ENCODE measurements around the gene FOXE1.

DNA sequence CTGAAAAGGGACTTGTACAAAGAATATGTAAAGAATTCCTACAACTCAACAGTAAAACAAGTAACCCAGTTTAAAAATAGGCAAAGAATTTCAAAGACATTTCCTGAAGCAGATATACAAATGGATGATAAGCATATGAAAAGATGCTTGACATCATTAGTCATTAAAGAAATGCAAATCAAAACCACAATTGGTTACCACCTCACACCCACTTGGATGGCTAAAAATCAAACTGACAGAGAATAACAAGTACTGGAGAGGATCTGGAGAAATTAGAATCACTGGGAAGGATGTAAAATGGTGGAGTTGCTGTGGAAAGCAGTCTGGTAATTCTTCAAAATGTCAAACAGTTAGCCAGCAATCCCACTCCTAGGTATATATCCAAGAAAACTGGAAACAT is 12.5 kb upstream of the FOXE1 start:
- TF ChIP-seq, protein P1, sequence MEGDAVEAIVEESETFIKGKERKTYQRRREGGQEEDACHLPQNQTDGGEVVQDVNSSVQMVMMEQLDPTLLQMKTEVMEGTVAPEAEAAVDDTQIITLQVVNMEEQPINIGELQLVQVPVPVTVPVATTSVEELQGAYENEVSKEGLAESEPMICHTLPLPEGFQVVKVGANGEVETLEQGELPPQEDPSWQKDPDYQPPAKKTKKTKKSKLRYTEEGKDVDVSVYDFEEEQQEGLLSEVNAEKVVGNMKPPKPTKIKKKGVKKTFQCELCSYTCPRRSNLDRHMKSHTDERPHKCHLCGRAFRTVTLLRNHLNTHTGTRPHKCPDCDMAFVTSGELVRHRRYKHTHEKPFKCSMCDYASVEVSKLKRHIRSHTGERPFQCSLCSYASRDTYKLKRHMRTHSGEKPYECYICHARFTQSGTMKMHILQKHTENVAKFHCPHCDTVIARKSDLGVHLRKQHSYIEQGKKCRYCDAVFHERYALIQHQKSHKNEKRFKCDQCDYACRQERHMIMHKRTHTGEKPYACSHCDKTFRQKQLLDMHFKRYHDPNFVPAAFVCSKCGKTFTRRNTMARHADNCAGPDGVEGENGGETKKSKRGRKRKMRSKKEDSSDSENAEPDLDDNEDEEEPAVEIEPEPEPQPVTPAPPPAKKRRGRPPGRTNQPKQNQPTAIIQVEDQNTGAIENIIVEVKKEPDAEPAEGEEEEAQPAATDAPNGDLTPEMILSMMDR (IDR thresholded peaks at IDR 0.05): no peak
- no peak for TF ChIP-seq ZFX (IDR thresholded peaks at IDR 0.05; ENCODE audit: borderline replicate concordance)
